IPS-NIHi7 (cell line): ENCODE measurements around the gene GOLPH3.
"Not testable (repeated sequence)": the region's sequence is repeated elsewhere in the genome, so short reads cannot be mapped to it uniquely, and the experiment has no call there.

Experiments used
- DNase-seq: peaks from one replicate; pipeline ENCODE4 v3.0.0; 2012; ENCODE audit warnings: mixed read lengths; ENCODE audit errors: extremely low spot score

Gene GOLPH3

DNA sequence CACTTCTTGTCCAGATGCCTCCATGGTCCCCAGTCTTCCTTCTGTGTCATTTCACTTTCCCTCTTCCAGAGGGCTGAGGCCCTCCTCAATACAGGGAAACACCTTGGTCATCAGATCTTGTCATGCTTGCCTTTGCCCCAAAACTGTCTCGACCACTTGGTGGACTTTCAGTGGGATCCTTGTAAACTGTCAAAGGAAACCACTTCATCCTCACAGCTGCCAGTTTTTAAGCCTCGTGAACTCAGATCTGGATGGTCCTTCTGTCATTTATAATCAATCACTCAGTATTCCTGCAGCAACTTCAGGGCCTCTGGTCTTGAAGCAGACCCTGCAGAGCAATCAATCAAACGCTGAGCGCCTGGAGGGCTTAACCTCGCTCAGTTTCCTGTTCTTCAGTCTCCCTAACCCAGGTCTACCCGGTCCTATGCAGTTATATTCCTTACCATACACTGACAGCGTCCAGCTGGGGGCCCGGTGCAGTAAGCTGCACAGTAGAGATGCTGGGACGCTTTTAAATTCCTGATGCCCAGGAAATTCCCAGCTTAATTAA, 74.6 kb downstream of the GOLPH3 start:
- no peak for DNase-seq

DNA sequence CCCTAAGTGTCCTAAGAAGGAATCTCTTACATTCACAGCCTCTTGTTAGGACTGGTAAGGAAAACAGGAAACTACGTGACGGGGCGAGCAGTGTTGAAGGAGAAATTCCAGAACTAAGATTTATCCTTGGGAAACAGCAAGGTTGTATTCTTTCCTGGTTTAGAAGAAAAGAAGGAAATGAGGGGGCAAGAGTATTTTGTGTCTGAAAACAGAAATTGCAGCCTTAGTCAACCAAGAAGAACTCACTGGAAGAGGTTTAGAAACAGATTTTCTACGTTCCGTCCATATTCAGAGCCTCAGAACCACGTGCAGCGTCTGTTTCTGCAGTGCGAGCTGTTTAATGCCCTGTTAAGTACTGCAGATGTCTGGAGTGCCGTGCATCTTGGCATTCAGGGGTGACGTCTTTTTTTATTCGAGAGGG, 75.2 kb downstream of the GOLPH3 start:
- DNase-seq: no peak

DNA sequence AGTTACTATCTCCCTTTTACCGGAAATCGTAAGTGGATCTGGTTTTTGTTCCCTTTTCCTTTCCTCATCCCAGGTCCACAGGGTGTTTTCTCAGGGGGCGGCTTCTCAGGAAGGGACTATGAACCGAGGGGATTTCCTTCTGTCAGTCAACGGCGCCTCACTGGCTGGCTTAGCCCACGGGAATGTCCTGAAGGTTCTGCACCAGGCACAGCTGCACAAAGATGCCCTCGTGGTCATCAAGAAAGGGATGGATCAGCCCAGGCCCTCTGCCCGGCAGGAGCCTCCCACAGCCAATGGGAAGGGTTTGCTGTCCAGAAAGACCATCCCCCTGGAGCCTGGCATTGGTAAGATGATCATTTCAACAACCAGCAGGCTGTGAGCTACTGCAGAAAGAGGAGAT, 75.8 kb downstream of the GOLPH3 start:
- no peak for DNase-seq

DNA sequence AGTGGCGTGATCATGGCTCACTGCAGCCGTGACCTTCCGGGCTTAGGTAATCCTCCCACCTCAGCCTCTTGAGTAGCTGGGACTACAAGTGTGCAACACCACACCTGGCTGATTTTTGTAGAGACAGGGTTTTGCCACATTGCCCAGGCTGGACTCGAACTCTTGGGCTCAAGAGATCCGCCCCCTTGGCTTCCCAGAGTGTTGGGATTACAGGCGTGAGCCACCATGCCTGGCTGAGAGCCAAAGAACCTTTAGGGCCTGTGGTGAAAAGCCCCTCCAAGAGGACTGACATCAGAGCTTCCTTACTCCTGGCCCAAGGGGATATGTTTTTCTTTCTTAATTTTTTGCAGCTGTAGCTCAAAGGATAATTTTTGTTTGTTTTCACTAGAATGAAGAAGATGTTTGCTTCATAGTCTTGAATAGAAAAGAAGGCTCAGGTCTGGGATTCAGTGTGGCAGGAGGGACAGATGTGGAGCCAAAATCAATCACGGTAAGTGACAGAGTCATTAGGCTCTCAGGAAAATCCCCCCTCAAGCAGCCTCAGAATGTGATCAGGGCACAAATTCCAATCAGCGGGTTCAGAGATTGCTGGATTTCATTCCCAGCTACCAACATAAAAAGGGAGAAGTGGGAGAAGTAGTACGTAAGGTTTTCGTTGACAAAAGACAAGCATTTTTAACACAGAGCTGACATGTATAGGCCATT, 77.1 kb downstream of the GOLPH3 start:
- DNase-seq: no peak

DNA sequence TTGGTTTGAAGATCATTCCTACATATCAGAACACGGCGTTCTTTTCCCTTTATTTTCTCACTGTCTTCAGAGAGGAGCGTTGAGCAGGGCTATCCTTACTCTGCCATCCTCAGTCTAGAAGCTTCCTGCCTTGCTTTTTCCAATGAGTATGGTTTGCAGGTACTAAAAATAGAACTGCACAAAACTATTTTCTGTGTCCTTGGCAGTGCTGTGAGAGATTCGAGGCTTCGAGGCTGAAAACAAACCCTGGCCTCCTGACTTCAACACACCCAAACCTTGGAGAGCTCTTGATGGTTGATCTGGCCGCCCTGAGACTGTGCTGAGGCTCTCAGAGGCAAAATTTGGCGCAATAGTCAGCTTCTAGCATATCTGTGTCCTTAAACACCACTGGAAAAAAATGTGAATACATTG, 78.9 kb downstream of the GOLPH3 start:
- no peak for DNase-seq

DNA sequence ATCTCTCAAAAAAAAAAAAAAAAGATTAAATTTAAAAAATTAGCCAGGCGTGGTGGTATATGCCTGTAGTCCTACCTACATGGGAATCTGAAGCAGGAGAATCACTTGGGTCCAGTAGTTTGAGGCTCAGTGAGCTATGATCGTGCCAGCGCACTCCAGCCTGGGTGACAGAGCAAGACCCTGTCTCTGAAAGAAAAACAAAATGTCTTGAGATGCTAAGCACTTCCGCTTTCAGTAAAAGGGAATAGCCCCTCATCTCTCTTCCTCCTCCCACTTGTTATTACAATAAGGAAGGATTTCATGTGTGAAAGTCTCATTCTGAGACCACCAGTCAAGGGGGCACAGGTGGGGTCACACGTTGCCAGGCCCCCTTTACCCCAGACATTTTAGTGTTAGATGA, 79.4 kb downstream of the GOLPH3 start:
- DNase-seq: no peak

DNA sequence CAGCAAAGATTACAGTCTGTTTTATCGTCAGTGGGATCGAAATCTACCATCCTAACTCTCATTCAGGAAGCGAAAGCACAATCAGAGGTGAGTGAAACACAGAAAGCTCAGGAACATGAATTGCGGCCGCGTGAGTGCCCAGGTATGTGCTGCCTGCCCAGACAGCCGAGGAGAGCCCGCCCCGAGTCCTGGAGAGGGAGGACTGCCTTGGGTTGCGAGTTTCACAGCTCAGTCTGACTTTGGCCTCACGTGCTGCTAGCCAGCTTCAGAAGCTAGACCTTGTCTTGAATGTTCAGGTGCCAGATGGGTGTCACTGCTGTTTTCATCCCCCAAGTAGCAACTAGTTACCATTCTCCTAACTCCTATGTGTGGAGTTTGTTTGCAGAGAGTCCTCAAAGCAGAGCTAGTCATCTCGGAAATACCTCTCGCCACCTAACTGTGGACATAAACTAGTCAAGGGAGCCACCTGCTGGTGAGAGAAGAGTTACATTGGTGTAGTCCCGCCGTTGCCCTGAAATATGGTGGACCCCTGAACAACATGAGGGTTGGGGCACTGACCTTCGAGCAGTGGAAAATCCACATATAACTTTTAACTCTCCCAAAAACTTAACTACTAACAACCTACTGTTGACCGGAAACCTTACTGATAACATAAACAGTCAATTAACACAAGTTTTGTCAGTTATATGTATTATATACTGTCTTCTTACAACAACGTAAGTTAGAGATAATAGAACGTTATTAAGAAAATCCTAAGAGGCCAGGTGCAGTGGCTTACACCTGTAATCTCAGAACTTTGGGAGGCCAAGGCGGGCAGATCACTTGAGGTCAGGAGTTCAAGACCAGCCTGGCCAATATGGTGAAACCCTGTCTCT, 80.9 kb downstream of the GOLPH3 start:
- peak; percentile 84 for DNase-seq

DNA sequence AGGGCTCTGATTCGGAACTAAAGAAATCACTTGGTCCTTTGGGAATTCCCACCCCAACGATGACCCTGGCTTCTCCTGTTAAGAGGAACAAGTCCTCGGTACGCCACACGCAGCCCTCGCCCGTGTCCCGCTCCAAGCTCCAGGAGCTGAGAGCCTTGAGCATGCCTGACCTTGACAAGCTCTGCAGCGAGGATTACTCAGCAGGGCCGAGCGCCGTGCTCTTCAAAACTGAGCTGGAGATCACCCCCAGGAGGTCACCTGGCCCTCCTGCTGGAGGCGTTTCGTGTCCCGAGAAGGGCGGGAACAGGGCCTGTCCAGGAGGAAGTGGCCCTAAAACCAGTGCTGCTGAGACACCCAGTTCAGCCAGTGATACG, 83.4 kb downstream of the GOLPH3 start:
- DNase-seq: no peak

DNA sequence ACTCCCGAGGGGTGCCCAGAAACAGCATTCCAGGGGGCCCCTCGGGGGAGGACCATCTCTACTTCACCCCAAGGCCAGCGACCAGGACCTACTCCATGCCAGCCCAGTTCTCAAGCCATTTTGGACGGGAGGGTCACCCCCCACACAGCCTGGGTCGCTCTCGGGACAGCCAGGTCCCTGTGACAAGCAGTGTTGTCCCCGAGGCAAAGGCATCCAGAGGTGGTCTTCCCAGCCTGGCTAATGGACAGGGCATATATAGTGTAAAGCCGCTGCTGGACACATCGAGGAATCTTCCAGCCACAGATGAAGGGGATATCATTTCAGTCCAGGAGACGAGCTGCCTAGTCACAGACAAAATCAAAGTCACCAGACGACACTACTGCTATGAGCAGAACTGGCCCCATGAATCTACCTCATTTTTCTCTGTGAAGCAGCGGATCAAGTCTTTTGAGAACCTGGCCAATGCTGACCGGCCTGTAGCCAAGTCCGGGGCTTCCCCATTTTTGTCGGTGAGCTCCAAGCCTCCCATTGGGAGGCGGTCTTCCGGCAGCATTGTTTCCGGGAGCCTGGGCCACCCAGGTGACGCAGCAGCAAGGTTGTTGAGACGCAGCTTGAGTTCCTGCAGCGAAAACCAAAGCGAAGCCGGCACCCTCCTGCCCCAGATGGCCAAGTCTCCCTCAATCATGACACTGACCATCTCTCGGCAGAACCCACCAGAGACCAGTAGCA, 83.9 kb downstream of the GOLPH3 start:
- no peak for DNase-seq

DNA sequence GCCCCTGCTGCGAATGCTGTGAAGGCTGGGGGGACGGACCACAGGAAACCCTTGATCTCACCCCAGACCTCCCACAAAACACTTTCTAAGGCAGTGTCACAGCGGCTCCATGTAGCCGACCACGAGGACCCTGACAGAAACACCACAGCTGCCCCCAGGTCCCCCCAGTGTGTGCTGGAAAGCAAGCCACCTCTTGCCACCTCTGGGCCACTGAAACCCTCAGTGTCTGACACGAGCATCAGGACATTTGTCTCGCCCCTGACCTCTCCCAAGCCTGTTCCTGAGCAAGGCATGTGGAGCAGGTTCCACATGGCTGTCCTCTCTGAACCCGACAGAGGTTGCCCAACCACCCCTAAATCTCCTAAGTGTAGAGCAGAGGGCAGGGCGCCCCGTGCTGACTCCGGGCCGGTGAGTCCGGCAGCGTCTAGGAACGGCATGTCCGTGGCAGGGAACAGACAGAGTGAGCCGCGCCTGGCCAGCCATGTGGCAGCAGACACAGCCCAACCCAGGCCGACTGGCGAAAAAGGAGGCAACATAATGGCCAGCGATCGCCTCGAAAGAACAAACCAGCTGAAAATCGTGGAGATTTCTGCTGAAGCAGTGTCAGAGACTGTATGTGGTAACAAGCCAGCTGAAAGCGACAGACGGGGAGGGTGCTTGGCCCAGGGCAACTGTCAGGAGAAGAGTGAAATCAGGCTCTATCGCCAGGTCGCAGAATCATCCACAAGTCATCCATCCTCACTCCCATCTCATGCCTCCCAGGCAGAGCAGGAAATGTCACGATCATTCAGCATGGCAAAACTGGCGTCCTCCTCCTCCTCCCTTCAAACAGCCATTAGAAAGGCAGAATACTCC, 84.7 kb downstream of the GOLPH3 start:
- no peak for DNase-seq

DNA sequence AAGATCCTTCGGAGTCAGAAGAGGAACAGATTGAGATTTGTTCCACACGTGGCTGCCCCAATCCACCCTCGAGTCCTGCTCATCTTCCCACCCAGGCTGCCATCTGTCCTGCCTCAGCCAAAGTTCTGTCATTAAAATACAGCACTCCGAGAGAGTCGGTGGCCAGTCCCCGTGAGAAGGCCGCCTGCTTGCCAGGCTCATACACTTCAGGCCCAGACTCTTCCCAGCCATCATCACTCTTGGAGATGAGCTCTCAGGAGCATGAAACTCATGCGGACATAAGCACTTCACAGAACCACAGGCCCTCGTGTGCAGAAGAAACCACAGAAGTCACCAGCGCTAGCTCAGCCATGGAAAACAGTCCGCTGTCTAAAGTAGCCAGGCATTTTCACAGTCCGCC, 85.9 kb downstream of the GOLPH3 start:
- DNase-seq: no peak

DNA sequence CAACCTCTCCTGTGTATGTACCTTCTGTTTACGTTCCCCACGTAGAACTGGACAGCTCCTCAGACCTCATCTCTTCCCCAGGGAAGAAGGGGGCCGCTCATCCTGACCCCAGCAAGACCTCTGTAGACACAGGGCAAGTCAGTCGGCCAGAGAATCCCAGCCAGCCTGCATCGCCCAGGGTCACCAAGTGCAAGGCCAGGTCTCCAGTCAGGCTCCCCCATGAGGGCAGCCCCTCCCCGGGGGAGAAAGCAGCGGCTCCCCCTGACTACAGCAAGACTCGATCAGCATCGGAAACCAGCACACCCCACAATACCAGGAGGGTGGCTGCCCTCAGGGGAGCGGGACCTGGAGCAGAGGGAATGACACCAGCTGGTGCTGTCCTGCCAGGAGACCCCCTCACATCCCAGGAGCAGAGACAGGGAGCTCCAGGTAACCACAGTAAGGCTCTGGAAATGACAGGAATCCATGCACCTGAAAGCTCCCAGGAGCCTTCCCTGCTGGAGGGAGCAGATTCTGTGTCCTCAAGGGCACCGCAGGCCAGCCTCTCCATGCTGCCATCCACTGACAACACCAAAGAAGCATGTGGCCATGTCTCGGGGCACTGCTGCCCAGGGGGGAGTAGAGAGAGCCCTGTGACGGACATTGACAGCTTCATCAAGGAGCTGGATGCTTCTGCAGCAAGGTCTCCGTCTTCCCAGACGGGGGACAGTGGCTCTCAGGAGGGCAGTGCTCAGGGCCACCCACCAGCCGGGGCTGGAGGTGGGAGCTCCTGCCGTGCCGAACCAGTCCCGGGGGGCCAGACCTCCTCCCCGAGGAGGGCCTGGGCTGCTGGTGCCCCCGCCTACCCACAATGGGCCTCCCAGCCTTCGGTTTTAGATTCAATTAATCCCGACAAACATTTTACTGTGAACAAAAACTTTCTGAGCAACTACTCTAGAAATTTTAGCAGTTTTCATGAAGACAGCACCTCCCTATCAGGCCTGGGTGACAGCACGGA, 86.7 kb downstream of the GOLPH3 start:
- DNase-seq: no peak

DNA sequence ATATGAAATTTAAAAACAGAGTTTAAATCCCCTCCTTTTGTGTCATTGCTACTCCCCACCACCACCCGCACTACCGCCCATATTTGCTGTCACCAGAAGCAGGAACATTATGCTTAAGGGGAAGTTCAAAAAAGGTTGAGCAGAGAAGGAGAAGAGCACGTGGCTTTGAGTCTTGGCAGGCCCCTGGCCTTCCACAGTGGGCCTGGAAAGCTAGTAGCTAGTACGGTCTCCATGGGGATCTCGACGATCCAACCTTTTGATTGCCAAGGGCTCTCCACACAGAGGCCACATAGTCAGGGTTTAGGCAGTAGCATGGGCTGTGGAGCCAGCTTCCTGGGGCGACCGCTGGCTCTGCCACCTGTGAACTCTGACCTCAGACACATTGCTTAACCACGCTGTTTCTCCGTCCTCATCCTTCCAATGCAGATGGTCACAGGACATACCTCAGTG, 90.1 kb downstream of the GOLPH3 start:
- DNase-seq: no peak

DNA sequence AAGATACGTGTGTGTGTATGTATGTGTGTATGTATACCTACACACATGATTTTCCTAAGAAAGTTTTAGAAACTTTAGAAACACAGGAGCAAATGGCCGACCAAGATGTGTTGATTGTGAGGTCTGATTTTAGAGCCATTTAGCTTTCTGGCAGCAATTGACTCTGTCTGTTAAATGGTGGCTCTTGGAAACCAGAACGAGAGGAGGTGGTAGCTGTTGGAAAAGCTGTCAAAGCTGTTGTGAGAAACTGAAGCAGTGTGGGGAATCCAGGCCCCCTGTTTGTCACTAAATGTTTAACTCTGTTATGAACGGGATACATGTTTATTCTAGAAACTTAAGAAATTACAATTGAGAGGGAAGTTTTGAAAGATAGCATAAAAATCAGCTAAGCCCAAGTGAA, 91.4 kb downstream of the GOLPH3 start:
- no peak for DNase-seq

DNA sequence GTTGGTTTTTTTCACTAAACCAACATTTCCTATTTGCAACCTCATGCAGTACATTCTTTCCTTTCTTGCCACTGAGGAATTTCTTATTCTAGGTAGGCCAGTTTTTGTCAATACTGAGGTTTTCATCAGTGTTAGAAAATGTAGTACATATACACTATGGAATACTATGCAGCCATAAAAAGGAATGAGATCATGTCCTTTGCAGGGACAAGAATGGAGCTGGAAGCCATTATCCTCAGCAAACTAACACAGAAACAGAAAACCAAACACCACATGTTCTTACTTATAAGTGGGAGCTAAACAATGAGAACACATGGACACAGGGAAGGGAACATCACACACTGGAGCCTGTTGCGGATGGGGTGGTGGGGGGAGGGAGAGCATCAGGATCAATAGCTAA, 93.6 kb downstream of the GOLPH3 start:
- DNase-seq: not testable (repeated sequence)

DNA sequence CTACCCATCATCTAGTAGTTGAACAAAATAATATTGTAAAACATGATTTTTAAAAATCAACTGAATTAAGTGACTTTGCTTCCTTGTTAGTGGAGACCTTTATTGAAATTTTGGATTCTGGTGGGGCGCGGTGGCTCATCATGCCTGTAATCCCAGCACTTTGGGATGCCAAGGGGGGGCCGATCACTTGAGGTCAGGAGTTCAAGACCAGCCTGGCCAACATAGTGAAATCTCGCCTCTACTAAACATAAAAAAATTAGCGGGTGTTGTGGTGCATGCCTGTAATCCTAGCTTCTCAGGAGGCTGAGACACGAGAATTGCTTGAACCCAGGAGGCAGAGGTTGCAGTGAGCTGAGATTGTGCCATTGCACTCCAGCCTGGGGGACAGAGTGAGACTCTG, 95.3 kb downstream of the GOLPH3 start:
- DNase-seq: not testable (repeated sequence)

DNA sequence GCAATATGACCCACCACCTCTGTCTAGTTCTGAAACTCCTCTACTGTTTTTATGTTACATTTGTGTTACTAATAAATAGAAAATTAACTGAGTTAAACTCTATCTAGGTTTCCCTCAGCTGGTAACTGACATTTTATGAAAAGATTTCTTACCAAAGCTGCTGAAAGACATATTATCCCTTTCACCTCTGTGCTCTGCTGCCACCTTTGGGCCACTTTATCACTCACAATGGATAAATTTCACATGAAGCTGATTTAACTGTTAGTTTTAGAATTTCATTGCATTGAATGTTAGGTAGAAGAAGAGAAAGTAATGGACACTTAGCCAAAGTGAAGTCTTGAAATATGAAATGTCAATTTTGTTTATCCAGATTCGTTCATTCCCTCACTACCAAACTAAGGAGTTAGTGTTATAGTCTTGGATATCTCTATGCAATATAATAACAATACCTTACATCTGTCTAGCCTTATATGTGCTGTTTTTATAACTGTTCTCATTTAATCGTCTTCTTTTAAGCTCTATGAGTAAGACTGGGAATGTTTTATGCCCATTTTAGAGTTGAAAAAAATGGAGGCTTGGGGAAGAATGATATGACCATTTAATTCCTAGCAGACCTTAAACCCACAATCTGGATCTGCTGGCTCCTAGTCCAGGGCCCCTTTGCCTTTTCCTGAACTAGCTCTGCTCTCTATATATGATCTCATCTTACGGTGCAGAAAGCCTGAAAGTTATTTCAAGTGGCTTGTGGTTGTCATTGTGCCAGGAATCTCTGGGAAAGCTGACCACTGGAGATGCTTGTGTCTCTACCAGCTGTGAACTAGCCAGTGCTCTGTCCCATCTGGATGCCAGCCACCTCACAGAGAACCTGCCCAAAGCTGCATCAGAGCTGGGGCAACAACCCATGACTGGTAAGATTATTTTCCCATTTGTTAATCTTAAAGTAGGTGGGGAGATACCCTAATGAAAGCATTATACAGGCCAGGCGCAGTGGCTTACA, 97.1 kb downstream of the GOLPH3 start:
- no peak for DNase-seq
